HG03457 (cell line): ENCODE results near the gene WTAP.
"Not testable (repeated sequence)": the region's sequence is repeated elsewhere in the genome, so short reads cannot be mapped to it uniquely, and the experiment has no call there.

ENCODE experiments used
- ATAC-seq: cut with Tn5 transposase; IDR thresholded peaks from one replicate; pipeline ENCODE4 v1.9.1; 2021; ENCODE audit warnings: moderate number of reproducible peaks; ENCODE audit not compliant: unreplicated experiment

The WTAP gene

DNA sequence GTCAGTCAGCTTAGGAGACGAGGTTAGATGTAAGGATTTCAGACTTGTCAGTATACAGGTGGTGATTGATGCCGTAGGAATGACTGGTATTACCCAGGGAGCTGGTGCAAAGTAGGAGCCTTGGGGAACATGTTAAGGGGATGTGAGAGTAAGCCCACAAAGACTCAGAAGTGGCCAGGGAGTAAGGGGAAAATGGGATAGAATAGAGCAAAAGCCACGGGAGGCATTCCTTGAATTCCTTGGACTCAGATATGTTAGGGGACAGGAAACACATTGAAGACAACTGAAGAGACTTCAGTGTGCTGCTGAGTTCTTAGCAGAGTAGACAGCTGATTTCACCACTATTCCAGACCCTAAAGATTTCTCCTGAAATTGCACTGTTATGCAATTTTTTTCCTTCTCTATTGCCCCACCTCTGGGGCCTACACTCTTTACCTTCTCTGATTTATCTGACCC lies 33.3 kb downstream of the WTAP start:
- no peak for ATAC-seq

DNA sequence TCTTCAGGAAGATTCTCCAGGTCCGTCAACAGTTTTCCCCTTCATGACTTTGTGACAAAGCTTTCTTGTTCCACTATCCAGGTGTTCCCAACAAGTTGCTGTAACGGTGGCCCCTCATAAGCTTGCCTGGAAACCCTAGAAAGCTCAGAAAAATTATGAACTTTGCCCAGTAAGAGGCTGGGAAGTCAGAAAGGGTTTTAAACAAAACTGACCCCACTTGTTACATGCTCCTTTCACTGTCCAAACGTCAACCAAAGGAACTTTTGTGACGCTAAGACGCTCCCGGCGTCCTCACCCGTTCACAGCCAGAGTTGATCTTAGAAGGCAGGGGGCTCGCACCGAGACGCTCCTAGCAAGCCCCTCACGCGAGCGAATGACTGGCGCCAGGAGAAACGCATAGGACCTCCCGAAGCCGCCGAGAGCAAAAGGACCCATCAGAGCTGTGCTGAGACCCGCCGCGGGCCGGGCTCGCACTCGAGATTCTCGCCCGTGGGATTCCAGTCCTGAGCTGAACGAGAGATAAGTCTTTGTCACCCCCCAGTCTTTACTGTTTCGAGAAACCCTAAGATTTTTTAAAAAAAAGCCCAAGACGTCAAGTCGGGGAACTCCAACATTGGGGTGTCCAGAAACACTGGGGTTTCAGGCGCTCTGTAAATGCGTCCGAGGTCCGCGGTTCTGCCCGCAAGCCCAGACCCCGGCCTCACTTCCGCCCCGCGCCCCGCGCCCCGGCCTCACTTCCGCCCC lies 34.0 kb downstream of the WTAP start:
- ATAC-seq: peak; percentile 3

DNA sequence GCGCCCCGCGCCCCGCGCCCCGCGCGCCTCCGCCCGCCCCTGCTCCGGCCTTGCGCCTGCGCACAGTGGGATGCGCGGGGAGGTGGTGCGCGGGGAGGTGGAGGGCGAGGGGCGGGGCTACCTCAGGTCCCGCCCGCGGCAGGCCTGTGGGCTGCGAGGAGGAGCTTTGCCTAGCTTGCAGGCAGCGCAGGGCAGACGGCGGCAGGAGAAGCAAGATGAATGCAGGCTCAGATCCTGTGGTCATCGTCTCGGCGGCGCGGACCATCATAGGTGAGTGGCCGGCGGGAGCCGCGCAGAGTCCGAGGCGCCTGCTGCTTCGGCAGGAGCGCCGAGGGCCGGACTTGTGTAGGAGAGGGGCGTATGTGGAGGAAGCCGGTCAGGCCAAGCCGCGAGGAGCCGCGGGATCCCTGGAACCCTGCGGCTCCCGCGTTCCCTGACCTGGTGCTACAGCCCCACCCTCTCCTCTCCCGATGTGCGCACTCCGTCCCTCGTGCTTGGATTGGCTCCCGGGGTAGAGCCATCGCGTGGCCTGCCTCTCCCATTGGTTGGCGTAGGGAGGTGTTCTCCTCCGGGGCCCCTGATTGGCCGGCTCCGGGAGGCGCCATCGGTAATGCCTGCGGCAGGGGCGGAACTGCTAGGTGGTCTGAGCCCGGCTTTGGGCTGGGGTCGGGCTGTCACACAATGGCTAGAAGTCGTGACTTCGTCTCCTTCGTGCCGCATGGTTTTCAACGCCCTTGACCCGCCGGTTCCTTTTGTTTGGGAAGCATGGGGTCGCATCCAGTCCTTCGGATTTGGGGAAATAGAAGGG lies 34.8 kb downstream of the WTAP start, which contains the start of gene ACAT2:
Gene ACAT2, plus strand, starts transcription at position 173 of the 808 bp plus-strand sequence. Its CDS starts 43 bp downstream, at position 216.
- peak; percentile 94 for ATAC-seq

DNA sequence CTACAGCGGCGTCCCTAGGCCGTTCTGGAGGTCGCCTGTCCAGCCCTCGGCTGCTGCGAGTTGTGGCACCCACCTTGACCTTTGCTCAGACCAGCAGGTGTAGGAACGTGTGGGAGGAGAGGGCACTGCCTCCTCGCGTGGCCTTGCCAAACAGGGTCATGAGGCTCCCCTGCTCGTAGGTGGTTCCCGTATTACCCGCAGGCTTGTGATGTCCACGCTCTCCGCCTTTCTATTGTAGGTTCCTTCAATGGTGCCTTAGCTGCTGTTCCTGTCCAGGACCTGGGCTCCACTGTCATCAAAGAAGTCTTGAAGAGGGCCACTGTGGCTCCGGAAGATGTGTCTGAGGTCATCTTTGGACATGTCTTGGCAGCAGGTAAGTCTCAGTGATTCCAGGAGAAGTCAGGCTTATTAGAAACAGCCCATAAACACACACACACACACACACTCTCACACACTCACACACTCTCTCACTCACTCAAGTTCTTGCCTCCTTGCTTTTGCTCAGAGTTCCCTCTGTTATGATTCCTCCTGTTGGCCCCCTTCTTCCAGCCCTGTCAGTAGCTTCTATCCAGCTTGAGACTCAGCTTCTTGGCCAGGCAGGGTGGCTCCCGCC lies 35.5 kb downstream of the WTAP start:
- ATAC-seq: no peak

DNA sequence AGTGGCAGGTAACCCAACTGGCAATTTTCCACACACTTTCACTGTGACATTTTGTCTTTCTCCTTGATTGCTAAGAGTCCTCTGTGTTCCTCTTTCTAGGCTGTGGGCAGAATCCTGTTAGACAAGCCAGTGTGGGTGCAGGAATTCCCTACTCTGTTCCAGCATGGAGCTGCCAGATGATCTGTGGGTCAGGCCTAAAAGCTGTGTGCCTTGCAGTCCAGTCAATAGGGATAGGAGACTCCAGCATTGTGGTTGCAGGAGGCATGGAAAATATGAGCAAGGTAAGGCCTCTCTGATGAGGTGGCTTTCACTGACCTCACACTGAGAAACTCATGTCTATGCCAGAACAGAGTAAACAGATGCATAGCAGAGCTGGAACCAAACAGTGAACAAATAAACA lies 39.6 kb downstream of the WTAP start:
- ATAC-seq: no peak

DNA sequence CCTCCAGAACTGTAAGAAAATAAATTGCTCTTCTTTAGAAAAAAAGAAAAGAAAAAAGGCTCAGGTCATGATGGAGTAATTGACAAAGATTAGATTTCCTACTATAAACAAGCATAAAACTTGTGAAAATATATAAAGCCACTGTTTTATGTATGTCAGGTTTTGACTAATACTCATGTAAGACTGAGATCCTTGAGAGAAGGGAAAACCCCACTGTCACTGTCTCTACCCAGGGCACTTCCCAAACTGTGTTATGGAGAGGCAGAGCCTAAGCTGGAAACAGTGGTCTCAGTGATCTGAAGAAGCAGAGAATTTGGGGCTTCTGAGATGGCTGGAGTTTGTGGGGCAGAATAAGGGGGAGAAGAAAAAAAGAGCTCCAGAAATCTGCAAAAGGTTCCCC lies 42.2 kb downstream of the WTAP start:
- ATAC-seq: no peak

DNA sequence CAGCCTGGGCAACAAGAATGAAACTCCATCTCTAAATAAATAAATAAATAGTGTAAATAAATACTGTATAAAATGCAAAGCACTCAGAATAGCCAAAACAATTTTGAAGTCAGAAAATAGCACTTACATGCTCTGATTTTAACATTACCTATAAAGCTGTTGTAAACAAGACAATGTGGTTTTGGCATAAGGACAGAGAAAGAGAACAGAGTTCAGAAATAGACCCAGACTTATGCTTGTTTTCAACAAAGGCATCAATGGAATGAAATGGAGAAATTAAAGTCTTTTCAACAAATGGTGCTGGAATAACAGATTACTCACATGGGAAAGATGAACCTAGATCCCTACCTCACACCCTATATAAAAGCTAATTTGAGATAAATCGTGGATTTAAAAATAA lies 44.9 kb downstream of the WTAP start:
- no peak for ATAC-seq

DNA sequence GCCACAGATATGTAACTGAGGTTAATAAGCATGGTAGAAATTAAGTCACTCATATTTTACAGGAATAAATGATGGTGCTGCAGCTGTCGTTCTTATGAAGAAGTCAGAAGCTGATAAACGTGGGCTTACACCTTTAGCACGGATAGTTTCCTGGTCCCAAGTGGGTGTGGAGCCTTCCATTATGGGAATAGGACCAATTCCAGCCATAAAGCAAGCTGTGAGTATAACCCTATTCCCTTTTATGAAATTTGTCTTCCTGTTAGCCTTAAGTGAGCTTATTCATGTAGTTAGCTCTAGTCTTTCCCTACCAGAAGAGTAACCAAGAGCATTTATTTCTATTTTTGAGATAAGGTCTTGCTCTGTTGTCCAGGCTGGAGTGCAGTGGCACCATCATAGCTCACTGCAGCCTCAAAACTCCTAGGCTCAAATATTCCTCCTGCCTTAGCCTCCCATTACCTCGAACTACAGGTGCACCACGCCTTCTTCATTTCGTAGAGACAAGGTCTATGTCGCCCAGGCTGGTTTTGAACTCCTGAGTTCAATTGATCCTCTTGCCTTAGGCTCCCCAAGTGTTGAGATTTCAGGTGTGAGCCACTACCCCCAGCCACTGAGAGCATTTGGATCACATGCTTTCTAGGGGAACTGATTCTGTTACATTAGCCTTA lies 50.1 kb downstream of the WTAP start:
- ATAC-seq: no peak

DNA sequence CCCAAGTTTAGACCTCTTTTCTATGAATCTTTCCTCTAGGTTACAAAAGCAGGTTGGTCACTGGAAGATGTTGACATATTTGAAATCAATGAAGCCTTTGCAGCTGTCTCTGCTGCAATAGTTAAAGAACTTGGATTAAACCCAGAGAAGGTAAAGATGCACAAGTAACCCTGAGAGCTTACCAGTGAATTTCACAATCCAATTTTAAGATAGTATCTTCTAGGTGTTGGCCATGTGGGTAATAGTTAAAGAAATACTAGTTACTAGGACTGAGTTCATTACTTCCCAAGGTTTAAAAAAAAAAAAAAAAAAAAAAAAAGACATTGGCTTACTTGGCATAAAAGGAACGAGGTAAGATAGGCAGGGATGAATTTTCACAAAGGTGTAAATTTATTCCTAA lies 50.8 kb downstream of the WTAP start:
- no peak for ATAC-seq

DNA sequence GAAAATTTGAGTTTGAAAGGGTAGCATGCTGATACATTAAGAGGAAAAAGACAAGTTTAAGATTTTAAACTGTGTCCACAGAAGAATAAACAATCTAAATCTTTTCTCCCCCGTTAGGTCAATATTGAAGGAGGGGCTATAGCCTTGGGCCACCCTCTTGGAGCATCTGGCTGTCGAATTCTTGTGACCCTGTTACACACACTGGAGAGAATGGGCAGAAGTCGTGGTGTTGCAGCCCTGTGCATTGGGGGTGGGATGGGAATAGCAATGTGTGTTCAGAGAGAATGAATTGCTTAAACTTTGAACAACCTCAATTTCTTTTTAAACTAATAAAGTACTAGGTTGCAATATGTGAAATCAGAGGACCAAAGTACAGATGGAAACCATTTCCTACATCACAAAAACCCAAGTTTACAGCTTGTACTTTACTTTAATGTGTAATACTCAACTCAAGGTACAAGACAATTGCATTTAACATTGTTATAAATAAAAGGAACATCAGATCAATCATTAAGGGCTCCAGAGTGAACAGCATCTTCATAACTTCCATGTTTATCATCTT lies 51.3 kb downstream of the WTAP start:
- no peak for ATAC-seq

DNA sequence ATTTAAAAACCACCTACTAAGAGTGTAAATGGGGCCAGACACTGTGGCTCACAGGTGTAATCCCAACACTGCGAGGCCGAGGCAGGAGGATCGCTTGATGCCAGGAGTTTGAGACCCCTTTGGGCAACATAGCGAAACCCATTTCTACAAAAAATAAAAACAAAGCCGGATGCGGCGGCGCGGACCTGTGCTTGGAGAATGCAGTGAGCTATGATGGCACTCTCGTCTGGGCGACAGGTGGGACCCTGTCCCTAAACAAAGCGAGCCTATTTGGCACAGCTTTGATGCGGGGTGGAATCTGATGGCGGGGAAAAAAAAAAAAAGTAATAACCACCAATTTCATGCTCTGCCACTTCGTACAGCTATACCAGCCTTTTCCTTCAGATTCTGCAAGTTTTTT lies 61.0 kb downstream of the WTAP start:
- ATAC-seq: no peak

DNA sequence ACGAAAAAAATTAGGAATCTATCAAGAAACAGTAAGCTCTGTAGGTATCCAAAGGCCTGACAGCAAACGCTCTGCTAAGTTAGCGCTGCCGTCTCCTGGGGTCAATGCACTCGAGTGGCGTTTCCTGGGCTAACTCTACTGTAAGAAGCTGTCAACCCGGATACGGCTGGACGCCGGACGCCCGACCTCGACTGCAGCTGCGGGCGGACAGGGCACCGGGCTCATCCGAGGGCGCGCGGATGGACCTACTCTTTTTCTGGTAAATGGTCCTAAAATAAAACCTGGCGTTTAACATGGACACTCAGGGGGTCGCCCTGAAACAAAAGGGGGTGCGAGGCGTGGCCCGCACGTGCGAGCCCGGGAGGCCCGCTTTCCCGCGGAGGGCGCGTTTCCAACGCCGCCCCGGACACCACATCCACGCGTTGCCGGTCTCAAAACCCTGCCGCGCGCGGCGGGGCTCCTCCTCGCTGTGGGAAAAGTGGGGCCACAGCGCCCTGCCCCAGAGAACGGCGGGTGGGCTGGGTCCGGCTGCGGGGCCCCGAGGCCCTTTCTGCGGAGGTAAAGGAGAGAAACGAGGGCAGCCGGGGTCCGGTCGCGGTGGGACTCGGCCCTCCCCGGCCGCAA lies 61.6 kb downstream of the WTAP start:
- peak; percentile 3 for ATAC-seq

DNA sequence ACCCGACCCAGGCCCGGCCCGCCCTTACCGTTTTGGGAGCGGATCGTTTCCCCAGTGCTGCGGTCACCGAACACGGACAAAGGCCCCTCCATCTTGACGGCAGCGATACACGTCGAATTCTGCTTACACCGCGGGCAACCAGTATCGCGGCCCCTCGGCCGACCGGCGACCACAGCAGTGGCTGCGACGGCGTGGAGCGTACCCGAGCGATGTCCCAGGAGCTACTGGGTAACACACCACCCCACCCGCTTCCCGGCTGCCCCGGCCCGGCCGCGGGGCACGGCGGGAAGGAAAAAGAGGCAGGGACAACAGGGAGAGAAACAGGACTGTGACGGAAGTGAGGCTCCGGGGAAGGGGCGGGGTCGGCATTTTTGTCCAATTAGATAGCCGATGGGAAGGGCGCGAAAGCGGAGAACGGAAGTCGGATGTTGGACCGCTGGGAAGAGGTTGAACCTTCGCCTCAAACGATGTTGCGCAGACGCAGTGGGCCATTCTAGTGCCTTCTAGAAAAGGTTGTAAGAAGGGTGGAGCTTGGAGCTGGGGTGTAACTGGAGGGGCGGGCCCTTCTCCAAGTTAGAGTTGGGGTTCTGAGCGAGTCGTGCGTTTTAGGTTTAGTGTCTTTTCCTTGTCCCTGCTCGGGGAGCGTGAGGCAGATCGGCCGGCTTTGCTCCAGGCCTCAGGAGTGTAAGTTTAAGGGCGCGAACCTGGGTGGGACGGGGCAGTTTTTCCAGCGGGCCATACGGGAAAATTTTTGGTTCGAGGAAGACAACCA lies 62.3 kb downstream of the WTAP start, which contains the start of gene TCP1:
Gene TCP1, minus strand, starts transcription at position 226 of the 772 bp plus-strand sequence. Its CDS starts 134 bp downstream, at position 92.
- ATAC-seq: peak; percentile 59

DNA sequence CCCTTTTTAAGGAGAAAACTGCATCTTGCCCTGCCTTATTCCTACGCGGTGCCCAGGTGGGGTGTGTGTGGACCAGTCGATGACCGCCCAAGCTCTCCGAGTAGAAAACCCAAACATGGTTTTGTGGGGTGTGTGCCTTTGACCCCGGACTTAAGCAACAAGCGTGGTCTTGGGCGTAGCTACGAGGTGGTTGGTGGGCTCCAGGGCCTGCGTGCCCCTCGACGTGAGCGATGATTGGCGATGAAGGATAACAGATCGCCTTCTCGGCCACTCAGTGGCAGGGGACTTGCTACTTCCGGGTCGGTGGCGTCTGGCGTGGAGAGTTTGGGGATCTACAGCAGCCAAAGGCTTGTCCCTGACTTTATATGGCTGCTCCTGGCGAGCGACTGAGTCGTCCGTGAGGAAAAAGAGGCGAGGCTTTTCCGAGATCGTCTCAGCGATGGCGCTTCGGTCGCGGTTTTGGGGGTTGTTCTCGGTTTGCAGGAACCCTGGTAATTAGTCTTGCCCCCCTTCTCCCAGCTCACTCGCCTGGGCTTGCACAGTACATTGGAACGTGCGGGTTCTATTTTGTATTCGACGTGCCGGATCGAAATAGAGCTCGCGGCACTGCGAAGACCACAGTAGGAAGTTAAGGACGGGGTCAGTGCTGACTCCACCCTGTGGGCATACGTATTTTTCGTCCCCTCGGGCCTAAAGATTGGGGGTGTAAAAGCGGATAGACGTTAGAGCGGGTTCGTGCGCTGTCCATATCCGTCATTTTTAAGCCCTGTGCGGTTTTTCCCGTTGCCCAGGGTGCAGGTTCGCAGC lies 63.0 kb downstream of the WTAP start, which contains the start of gene MRPL18:
Gene MRPL18, plus strand, starts transcription at position 319 of the 807 bp plus-strand sequence. Its CDS starts 121 bp downstream, at position 440.
- ATAC-seq: peak; percentile 83

DNA sequence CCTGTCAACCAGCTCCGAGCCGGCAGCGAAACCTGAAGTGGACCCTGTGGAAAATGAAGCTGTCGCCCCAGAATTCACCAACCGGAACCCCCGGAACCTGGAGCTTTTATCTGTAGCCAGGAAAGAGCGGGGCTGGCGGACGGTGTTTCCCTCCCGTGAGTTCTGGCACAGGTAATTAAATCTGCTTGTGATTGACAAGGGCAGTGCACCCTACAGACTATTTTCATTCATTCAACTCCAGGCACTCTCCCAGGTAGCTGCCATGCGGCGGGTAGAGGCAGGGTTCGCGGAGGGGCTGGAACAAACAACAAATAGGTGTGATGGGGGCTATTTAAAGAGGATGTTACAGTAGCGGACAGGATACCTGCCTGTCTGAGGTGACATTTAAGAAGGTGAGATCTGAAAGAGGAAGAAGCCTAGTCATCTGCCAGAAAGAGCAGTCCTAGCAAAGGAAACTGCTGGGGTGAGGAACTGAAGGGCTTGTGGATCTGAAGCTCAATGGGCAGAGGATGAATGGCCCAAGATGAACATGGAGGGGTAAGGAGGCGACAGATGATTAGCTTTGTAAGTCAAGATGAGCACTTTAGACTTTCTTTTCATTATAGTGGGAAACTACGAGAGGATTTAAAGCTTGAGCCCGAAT lies 63.8 kb downstream of the WTAP start:
- no peak for ATAC-seq

DNA sequence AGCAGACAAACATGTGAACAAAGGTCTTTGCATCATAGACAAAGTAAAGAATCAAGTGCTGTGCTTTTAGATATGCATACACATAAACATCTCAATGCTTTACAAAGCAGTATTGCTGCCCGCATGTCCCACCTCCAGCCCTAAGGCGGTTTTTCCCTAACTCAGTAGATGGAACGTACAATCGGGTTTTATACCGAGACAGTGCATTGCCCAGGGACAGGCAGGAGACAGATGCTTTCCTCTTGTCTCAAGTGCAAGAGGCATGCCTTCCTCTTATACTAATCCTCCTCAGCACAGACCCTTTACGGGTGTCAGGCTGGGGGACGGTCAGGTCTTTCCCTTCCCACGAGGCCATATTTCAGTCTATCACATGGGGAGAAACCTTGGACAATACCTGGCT lies 67.7 kb downstream of the WTAP start:
- not testable (repeated sequence) for ATAC-seq

DNA sequence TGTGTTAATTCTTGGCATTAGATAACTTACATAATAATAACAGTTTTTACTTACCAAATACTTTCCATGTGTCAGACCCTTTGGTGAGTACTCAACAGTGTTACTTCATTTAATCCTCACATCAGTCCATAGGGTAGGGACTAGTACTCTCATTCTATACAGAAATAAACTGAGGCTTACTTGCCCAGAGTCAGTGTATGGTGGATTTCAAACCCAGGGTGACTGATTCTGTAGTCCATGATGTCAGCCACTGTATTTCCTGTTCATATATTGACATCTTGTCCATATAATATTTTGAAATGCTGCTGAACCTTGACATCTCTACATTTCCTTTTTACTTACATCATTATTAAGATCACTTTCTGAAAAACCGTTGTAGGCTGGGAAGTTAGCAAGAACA lies 70.2 kb downstream of the WTAP start:
- no peak for ATAC-seq
